HG03469 (cell line): ENCODE results near the gene TAS2R46.

ENCODE experiments used
- ATAC-seq: cut with Tn5 transposase; IDR thresholded peaks from one replicate; pipeline ENCODE4 v1.9.1; 2021; ENCODE audit warnings: mild to moderate bottlenecking, moderate library complexity, moderate number of reproducible peaks; ENCODE audit not compliant: unreplicated experiment

TAS2R46 gene

GRCh38 chr12:11039171-11039570, 22.9 kb downstream of the TAS2R46 start:
- ATAC-seq = no peak

GRCh38 chr12:11033959-11034358, 28.1 kb downstream of the TAS2R46 start:
- ATAC-seq = peak; percentile 85

GRCh38 chr12:11031307-11031706, 30.8 kb downstream of the TAS2R46 start, which contains the start of gene TAS2R31:
TAS2R31 (minus strand) TSS chr12:11031407; CDS start chr12:11031335, 72 bp downstream.
- ATAC-seq = no peak

DNA sequence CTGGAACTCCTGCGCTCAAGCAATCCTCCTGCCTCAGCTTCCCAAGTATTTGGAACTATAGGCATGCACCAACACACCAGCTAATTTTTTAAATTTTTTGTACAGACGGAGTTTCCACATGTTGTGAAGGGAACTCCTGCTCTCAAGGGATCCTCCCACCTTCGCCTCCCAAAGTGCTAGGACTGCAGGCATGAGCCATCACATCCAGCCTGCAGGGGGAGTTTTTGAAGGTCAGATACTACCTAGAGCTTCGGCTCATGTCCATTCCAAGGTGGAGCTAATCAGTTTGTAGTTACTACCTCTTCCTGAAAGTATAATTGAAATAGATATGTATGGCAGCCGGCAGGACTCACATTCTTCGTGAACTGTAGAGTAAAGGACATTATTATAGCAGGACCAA, 36.0 kb downstream of the TAS2R46 start:
- no peak for ATAC-seq

DNA sequence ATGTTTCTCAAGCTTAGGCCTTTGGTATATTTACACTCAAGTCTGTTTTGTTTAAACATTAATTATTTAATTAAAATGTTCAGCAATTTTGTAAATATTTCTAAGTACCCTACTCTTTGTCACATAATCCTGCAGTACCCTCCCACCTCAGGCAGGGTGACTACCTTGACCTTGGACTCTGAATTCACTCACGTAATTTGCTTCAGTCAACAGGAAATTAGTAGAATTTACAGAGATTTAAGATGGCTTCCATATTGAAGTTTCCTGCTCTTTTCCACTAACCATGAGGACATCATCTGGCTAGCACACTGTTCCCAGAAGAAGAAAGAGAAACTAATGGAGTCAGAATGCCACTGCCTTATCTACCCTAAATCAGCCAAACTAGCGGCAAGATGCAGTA, 38.7 kb downstream of the TAS2R46 start:
- ATAC-seq = no peak

DNA sequence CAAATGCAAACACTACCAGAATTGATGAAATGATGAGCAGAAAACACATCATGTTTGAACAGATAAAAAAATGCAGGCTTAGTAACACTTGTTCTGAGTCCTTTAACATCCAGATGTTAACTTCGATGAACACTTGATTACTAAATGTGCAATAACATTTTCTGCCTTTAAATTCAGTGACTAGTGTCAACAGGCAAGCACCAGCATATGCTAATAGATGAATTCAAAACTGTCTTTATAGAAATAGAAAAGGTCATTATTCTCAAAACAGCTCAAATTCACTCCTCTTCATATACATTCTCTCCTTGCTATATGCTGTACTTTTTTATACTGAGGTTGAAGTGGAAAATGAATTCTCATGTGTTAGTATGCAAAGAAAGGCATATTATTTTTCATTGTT, 39.6 kb downstream of the TAS2R46 start, which contains the start of gene TAS2R19:
TAS2R19 (minus strand) TSS at position 101 of the 400 bp plus-strand sequence; CDS start at position 52, 49 bp downstream.
- no peak for ATAC-seq

- ATAC-seq = no peak
These were observed 45.2 kb downstream of the TAS2R46 start for GRCh38 chr12:11016937-11017336.

GRCh38 chr12:11015775-11016430, 46.2 kb downstream of the TAS2R46 start:
- ATAC-seq = no peak

DNA sequence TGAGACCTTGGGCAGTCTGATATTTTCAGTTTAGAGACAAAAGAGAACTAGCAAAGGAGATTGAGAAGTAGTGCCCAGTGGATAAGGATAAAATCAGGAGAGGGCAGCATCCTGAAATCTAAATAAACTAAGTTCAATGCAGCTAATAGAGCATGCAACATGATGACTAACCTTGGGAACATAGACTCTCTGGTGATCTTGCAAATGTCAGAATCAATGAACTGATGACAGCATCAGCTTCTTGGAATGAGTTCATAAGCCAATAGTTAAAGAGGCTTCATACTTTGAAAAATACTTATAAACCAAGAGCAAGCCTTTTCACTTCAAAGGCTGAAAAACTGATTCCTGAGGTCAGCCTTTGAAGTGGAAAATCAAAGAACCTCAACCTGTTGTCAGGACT, 47.9 kb downstream of the TAS2R46 start:
- ATAC-seq = no peak
